ENCODE results near the gene PTPN5.

PTPN5 gene

DNA sequence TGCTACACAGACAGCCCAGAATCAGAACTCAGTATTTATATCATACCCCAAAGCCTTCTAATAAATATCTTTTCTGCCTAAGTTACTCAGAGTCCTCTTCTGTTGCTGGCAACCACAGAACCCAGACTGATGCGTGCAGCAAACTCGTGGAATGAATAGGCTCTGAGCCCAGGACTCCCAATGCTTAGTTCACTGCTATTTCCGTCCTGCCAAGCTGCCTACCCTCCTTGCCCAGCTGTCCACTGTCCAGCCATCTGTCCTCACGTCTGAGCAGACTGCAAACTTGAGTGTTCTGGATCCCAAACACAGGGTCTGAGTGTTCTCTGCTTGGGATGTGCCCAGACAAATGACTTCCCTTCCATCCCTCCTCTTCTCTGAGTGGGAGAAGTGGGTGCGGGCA is 19.4 kb downstream of the PTPN5 start:
- DNase-seq, result no peak

DNA sequence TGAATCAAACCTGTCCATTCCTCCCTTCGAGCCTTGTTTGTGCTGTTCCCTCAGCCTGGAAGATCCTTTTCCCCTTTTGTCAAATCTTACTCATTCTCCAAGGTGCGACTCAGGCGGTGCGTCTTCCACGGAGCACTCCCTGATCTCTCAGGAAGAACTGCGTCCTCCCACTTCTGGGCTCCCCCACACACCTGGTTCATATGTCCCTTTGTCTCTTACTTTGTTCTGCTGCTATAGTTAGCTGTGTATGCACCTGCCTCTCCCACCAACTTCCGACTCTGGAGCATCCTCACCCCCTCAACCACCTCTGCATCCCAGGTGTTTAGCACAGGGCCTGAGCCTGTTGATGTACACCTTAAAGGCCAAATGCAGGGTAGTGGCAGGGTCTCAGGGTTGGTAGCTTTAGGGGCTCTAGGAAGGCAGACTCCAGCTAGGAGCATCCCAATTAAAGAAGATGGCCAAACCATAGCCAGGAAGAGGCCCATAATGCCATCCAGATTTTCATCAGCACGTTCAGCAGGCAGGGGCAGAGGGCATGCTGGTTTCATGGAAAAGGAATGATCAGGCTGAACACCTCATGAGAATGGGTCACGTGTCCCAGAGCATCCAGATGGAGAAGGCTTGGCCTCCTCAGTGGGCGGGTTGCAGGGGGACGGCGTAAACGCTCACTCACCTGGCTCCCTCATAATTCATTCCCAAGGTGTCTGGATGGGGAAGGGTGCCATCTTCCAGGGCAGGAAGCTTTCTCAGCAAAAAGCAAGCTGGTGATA is 20.1 kb downstream of the PTPN5 start:
- no peak for DNase-seq

DNA sequence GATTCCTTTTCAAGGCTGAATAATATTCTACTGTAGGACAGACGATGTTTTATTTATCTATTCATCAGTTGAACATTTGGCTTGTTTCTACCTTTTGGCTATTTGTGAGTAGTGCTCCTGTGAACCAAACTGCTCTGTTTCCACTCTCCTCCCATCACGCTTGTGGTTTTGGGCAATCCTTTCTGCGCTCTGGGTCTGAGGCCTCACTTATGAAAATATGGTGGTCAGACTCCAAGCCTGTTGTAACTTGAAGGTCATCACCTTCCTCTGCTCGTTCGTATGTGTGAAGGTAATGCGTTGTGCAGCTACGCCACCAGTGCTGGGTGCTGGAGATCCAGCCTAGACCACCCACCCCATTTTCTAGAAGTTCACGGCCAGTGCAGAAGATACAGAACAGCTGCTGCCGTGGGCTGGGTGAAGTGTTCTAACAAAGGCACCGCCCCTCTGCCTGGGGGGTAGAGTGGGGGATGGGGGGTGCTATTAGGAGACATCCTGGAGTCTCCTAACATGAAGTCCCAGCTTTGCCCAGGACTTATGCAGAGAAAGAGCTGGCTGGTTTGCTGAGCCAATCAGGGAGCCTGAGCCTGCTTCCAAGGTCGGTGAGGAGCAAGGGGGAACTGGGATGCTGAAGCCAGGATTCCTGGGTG is 21.0 kb downstream of the PTPN5 start:
- no peak for DNase-seq

DNA sequence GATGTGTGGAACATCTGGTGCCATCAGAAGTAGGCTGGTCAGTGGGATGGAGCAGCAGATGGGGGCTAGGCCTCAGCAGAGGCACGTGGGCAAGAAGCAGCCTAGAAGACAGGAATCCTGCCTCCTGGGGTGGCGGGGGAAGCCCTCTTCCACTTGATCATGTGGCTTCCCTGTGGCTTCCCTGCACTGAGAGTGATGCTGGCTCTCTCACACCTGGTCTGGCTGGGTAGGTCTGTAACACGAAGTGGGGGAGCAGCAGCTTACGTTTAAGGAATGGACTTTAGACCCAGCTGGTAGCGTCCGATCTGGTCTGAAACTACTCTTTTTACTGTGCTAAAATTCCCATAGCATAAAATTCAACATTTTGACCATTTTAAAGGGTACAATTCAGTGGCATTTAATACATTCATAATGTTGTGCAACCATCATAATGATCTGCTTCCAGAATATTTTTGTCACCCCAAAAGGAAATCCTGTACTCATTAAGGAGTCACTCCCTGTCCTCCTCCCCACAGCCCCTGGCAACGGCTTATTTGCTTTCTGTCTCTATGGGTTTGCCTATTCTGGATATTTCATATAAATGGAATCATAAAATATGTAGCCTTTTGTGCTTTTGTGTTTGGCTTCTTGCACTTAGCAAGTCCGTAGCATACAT is 21.7 kb downstream of the PTPN5 start:
- DNase-seq, result no peak

DNA sequence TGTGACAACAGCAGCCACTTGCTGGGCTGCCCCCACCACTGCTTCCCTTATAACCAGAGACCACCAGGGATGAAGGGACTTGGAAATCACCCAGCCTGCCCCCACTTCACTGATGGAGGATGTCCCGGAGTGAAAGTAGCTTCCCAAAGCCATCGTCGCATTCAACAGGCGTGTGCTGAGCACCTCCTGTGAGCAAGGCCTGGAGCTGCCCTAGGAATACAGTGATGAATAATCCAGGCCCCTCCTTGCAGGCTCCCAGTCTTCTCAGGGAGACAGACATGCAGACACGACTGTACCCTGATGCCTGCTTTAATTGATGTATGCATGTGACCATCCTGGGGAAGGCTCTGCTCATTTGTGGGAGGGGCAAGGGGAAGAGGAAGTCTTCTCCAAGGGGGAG is 22.6 kb downstream of the PTPN5 start:
- DNase-seq, result no peak

DNA sequence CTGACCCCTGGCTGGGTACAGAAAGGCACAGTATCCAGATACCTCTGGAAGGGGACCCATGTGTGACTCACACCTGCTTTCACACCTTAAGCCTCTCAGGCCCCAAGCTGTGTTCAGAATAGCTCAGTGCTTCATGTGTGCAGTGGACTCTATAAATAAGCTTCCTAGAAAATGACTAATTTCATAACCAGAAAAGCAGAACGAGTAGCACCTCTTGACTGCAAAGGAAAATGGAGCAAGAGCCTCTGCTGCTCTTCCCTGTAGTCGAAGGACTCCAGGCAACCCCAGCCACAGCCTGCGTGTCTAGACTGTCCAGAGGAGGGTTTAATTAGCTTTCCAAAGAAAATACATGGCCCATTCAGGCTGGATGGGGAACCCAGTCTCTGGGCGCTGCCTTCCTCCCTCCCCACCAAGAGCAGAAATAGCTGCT is 23.1 kb downstream of the PTPN5 start:
- no peak for DNase-seq

DNA sequence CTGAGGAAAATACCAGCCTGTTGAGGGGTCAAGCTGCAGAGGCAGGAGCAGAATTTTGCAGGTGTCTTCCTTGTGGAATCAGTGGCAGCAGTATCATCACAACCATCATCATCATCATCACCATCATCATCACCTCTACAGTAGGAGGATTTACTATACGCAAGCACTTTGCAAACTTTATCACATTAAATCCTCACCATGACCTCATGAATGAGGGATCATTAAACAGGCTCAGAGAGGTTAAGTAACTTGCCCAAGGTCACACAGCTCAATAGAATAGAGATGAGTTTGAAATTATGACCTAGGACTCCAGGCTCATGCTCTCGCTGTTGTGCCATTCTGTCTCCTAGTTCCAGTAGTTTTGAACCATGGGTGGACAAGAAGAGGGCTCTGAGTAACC is 25.6 kb downstream of the PTPN5 start:
- DNase-seq, result no peak

DNA sequence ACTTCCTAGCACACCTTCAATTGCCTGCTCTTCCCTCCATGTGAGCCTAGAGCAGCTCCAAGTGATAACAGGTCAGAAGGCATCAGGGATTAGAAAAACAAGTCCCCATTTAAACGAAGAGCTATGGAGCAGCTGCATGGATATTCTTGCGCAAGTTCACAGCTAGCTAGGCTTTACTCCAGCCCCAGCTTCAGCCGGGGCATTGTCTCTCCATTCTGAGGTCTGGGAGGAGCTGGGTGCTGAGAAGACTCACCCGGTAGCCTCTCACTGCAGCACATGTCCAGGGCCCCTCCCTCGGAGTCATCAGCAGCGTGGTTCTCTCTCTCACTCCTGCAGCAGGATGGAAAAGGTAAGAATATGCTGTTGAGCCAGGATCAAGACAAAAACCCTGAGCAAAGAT is 26.0 kb downstream of the PTPN5 start:
- no peak for DNase-seq

DNA sequence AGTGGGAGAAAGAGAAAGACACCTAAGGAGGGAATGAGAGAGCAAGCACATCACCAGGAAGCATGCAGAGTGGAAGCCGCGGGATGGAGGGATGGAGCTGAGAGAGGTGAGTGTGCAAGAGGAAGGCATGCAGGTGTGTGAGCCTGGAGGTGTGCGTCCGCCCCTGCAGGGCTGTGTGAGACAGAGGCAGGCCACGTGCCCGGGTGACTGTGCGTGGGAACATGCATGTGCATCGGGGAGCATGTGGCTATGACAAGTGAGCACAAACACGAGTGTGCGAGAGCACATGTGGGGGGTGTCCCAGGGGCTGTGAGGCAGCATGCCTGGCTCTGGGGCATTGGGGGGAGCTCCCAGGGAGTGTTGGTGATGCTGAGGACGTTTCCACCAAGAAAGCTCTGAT is 29.9 kb downstream of the PTPN5 start:
- no peak for DNase-seq

DNA sequence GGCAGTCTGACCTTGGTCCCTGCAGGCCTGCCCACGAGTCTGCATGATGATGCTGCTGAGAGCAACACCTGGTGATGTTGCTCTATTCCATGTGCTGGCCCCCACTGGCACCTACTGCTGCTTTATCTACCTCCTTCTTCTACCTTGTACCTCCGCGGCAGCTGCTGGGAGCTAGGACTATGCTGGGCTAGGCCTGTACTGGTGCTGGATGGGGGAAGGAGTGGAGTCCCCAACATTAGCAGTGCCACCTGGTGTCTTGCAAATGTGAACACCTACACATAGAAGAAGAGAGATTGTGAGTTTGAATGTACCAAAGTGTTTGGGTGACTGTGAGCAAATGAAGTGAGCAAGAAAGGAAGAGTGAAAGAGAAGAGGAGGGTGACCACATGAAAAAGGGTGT is 30.5 kb downstream of the PTPN5 start:
- no peak for DNase-seq

DNA sequence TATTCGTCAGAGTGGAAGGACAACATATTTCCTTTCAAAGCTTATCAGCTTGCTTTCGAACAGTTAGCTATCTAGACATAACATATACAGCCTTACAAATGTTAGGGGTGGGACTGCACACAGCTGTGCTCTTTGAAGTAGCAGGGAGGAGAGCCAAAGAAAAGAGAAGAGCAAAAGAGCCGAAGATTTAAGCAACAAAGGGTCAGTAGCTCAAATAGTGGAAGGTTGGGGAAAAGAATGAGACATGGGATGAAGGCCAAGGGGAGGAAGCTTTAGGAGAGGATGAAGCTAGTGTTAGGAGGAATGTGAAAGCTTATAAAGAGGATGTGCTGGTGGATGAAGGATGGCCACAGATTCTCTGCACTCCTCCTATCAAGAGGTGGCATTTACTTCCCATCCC is 33.8 kb downstream of the PTPN5 start:
- no peak for DNase-seq

DNA sequence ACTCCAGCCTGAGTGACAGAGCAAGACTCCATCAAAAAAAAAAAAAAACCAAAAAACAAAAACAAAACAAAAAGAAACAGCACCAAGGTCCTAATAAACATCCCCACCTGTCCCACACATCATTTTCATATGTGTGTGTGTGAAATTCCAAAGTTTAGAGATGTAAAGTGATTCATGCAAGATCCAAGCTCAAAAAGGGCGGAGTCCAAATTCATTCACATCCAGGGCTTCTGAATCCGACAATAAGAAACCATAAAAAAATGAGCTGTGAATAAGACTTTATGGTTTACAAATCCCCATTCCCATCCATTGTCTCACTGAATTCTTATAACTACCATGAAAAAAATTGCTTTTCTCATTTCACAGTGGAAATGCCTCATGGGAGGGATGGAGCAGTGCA is 34.7 kb downstream of the PTPN5 start:
- DNase-seq, result no peak

DNA sequence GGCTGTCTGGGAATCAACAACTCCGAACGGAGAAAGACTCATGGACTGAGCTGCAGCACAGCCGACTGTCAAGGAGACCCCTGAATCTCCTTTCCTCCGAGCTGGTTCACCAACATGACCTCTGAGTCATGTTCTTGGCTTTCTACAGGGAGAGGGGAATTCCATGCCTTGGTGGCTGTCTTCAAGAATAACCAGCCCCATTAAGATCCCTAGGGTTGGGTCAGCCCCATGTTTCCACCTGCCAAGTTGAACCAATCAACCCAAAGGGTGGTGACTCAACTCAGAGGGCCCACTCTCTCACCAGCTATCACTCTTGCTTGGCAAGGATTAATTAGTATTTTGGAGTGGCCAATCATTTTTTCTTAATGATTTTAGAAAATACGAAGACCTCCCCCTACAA is 37.3 kb downstream of the PTPN5 start:
- DNase-seq, result no peak

DNA sequence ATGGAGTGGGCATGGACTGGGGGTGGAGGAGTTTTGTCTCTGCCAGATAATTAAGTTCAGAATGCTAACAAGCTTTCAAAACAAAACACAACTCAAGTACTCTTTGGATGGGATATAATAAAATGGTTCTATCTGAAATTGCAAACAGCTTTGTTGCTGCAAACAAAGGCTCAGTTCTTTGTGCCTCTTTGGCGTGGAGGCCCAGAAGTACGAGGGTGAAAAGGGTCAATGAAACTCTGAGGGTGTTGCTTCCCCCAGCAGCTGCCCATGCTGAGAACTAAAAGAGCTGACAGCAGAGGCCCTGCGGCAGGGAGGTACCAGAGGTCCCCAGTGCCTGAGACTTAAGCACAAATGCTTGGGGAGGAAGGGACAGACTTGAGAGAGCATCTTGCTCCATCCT is 39.1 kb downstream of the PTPN5 start:
- no peak for DNase-seq

DNA sequence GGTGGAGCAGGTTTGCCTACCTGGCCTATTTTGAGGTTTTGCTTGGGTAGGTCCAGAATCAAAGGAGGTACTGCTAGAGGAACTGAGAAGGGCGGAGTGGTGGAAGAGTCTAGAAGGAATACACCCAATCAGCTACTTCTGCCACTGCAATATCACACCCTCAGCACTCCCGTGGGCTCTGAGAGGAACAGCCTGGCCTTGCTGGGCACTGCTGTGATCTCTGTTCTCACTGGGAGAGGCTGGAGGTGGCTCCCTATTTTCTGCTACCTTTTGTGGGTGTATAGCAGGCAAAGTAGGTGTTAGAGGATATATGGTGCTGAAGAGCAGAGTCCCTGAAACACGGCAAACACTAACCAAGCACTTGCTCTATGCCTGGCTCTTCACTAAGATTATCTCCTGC is 40.7 kb downstream of the PTPN5 start:
- DNase-seq, result no peak

DNA sequence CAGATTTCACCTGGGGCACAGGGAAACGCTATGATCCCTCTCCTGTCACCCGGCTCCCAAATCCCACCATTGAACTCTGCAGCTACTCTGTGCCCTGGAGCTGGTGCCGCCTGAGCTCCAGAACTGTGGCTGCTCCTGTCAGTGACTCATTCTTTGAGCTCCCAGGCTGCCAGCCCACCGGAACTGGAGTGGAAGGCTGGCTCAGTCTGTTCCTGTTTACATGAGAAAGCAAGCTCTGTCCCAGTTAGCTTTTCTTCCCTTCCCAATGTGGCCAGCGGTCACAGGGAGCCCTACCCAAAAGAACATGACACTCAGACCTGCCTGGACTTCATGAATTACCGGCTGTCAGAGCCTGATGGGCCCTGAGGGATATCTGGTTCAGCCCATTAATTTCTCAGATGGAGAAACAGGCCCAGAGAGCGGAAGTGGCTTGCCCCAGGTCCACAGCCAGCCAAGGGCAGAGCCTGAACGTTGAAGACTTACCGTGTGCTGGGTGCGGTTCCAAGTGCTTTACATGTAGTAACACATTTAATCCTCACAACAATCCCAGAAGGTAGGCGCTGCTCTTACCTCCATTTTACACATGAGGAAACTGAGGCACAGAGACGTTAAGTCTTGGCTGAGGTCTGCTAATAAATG is 41.8 kb downstream of the PTPN5 start:
- no peak for DNase-seq

DNA sequence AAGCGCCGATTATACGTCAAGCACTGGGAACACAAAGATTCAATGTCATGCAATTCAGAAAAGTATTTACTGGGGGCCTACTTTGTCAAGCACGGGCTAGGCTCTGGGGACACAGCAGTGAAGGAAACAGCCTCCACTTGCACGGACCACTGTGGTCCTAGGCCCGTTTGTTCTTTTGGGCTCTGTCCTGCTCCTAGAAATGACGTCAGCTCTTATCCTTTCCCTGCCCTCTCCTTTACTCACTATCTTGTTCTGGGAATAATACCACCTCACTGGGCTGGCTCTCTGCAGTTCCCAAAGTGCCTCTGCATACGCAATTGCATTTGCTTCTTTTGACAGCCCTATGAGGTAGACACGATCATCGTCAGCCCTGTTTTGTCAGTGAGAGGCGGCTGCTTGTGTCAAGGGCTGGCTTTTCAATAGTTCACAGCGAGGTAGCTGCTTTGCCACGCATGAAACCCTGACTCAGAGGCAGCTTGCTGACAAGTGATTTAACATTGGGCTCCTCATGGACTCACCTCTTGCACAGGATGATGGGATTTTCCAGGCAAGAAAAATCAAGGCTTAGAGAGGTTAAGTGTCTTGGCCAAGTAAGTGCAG is 42.7 kb downstream of the PTPN5 start:
- DNase-seq, result no peak

DNA sequence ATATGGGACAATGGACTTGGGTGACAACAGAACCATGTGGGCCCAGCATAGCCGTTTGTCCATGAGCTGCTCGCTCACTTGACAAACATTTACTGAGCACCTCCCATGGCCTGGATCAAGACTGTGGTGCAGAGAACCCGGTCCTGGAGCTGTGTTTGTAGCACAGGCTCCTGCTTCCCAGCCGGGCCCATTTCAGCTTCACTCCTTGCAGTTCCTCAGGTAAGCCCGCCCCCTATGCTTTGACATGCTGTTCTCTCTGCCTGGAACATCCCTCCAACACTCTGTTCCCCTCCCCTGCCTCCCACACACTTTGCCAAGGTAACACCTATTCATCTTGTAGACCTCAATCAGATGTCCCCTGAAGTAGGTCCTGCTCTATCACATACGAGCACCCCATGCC is 46.3 kb downstream of the PTPN5 start:
- no peak for DNase-seq

DNA sequence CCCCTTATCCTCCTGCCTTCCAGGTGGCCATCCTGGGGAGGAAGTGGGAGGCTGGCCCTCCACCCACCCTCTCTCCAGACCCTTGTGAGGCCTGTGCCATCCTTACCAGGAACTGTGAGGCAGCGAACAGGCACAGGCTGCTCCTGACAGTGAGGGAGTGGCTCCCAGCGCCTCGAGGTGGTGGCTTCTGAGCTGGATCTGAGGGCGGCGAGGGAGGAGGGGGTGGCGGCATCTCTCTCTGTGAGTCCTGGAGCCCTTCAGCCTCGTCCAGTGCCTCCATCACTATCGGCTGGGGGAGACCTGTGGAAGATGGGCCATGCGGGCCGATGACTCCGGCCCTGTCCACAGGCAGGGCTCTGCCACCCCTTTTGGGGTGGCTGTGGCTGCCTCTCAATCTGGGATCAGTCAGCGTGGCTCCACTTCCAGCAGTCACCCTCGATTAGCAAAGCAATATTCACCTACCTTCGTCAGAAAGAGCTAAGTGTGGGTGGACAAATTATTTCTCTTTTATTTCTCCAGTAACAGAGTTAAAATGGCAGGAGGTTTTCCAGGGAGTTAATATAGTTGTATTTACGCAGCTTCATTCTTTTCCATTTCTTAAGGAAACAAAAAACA is 47.6 kb downstream of the PTPN5 start:
- DNase-seq, result no peak

DNA sequence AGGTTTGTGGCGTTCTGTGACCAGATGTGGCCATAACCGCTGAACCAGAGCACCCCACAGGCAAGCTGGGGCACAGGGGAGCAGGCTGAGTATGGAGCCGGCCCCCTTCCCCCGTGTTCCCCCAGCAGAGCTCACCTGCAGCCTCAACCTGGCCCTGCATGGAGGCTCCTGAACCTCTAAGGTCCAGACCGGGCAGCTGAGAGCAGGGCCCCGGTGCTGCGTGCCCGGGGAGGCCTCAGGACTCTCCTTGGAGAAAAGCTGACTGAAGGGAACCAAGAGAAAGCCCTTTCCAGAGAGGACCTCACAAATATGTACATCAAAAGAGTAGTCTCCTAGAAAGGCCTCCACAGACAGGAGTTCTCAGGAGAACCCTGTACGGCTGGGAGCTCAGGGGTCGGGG is 48.2 kb downstream of the PTPN5 start:
- no peak for DNase-seq

DNA sequence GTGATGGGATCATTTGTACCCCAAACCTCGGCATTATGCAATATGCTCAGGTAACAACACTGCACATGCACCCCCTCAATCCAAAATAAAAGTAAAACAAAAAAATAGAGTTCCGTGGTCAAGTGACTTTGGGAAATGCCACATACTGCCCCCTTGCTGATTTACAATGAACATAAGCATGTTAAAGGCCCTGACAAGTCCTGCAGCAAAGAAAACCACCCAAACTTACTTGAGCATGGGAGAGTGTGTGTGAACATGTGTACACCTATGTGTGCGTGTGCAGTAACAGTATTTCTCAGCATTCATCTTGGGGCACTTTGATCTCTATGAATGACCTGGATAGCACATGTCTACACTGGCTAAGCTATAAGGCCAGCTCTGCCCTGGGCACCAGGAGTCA is 49.8 kb downstream of the PTPN5 start:
- no peak for DNase-seq

DNA sequence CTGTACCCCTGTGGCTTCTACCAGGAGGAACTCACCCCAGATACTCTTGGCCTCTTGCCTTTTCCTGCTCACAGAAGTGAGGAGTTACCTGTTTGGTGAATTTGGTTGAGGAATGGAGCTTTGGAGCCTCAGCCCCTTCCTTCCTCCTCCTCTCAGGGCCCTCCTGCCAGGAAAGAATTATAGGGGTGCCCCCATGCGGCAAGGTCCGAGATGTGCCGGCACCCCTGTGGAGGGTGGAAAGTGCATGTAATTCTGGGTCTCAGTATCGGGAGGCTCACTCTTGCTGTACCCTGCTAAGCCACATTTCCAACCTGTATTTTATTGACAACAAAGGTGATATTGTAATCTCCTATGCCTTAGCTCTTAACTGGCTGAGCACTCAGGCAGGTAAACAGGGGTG is 51.9 kb downstream of the PTPN5 start:
- DNase-seq, result no peak

DNA sequence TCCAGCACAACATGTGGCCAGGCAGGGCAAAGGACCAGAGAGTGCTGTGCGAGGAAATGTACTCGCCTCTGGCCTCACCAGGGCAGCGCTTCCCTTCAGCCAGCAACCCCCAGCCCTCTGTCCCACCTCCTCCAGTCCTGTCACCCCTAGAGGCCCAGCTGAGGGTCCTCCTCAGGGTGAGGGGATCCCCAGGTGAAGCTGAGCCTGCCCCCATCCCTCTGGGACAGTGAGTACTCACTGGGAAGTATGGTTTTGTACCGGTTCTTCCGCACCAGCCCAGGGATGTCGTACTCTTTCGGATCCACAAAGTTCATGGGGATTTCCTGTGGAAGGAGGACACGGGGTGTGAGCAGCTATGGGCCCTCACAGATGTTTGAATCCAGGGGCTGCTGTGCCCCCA is 54.0 kb downstream of the PTPN5 start:
- no peak for DNase-seq

Measured in SHP77 (cell line).